HL-60 (cell line): ENCODE results near the gene RETREG3.
A peak's percentile ranks its signal among the peaks of the same experiment; 100 is the strongest.

Experiments
- DNase-seq, 2 experiments: peaks; one replicate each; pipeline ENCODE4 v3.0.0-alpha.2; 2010 to 2020; ENCODE audit warnings: low read depth in 1 of 2, low spot score in 1 of 2
- H3K27ac ChIP-seq: fragments of 250-450 bp; sonication (Bioruptor Pico); replicated peaks from 2 replicates; pipeline ENCODE4 v1.5.1; 2020; ENCODE audit warnings: mild to moderate bottlenecking, moderate library complexity
- H3K27me3 ChIP-seq: fragments of 250-450 bp; sonication (Bioruptor Pico); 2 replicates; pipeline ENCODE4 v1.5.1; 2021; ENCODE audit warnings: mild to moderate bottlenecking, moderate library complexity; ENCODE audit not compliant: insufficient read depth, poor library complexity, severe bottlenecking
- H3K4me3 ChIP-seq: replicated peaks from 2 replicates; pipeline ENCODE4 v1.5.1; 2011; ENCODE audit warnings: mild to moderate bottlenecking, control low read depth, low read length; ENCODE audit not compliant: insufficient read depth
- GABPA ChIP-seq: IDR thresholded peaks from 2 replicates; pipeline ENCODE4 v1.6.1; 2012; ENCODE audit warnings: low read depth
- POLR2AphosphoS5 ChIP-seq: IDR thresholded peaks from 2 replicates; pipeline ENCODE4 v1.6.1; 2012; ENCODE audit warnings: low read depth
- SPI1 ChIP-seq: IDR thresholded peaks from 2 replicates; pipeline ENCODE4 v1.6.1; 2012; ENCODE audit warnings: low read depth, mild to moderate bottlenecking, borderline replicate concordance
- TF ChIP-seq, protein P1 (sequence below): IDR thresholded peaks from 2 replicates; pipeline ENCODE4 v1.6.1; 2012; ENCODE audit warnings: low read depth; ENCODE audit not compliant: insufficient replicate concordance
- TF ChIP-seq, protein P2 (sequence below): IDR thresholded peaks from one replicate; pipeline ENCODE4 v1.5.1; 2011; ENCODE audit warnings: low read length, control low read depth, inconsistent platforms; ENCODE audit not compliant: insufficient read depth

Gene RETREG3

DNA sequence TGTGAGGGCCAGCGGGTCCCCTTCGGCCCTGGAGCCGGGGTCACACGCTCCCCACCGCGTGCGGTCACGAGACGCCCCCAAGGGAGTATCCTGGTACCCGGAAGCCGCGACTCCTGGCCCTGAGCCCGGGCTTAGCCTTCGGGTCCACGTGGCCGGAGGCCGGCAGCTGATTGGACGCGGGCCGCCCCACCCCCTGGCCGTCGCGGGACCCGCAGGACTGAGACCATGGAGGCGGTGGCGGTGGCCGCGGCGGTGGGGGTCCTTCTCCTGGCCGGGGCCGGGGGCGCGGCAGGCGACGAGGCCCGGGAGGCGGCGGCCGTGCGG, 73.2 kb downstream of the RETREG3 start, which contains the start of gene NAGLU:
TSS of gene NAGLU (plus strand) at position 194 of the 324 bp plus-strand sequence. CDS start at position 226, 32 bp downstream.
- DNase-seq, result peak; percentile 88 to 93
- Histone ChIP-seq H3K27ac (peak within 1 kb of the TSS; percentile 71), H3K4me3 (peak within 1 kb of the TSS; percentile 74), H3K27me3 (no peaks in the 10 kb centered on the region)
- TF ChIP-seq GABPA, result no peak
- TF ChIP-seq POLR2AphosphoS5, result peak; percentile 51
- TF ChIP-seq, protein P1, sequence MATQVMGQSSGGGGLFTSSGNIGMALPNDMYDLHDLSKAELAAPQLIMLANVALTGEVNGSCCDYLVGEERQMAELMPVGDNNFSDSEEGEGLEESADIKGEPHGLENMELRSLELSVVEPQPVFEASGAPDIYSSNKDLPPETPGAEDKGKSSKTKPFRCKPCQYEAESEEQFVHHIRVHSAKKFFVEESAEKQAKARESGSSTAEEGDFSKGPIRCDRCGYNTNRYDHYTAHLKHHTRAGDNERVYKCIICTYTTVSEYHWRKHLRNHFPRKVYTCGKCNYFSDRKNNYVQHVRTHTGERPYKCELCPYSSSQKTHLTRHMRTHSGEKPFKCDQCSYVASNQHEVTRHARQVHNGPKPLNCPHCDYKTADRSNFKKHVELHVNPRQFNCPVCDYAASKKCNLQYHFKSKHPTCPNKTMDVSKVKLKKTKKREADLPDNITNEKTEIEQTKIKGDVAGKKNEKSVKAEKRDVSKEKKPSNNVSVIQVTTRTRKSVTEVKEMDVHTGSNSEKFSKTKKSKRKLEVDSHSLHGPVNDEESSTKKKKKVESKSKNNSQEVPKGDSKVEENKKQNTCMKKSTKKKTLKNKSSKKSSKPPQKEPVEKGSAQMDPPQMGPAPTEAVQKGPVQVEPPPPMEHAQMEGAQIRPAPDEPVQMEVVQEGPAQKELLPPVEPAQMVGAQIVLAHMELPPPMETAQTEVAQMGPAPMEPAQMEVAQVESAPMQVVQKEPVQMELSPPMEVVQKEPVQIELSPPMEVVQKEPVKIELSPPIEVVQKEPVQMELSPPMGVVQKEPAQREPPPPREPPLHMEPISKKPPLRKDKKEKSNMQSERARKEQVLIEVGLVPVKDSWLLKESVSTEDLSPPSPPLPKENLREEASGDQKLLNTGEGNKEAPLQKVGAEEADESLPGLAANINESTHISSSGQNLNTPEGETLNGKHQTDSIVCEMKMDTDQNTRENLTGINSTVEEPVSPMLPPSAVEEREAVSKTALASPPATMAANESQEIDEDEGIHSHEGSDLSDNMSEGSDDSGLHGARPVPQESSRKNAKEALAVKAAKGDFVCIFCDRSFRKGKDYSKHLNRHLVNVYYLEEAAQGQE, result peak; percentile 23

DNA sequence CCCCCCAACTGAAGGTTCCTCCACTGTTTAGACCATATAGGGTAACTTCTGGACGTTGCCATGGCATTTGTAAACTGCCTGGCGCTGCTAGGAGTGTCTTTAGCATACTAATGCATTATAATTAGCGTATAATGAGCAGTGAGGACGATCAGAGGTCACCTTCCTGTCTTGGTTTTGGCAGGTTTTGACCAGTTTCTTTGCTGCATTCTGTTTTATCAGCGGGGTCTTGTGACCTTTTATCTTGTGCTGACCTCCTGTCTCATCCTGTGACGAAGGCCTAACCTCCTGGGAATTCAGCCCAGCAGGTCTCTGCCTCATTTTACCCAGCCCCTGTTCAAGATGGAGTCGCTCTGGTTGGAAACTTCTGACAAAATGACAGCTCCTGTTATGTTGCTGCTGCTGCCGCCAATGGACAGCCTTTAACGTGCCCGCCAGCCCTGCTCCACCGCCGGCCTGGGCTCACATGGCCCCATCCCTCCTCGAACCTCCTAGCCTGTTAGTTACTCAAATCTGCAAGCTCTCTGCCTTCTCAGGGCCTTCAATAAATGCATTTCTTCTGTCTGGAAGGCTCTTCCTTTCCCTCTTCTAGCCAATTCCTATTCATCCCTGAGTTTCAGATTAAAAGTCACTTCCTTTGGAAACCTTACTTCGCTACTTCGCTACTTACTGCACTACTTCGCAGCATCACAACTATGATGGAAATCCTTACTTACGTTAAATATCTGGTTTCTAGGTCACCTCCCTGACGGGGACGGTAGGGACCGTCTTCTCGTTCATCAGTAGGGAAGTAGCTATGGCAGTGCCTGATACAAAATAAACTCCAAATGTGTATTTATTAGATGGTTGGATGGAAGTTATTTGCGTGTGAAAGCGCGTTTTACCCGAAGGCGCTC, 73.8 kb downstream of the RETREG3 start:
- Histone ChIP-seq H3K4me3 (peak overlapping the region; percentile 74), H3K27ac (peak overlapping the region; percentile 64), H3K27me3 (no peaks in the 10 kb centered on the region)
- TF ChIP-seq, protein P2, sequence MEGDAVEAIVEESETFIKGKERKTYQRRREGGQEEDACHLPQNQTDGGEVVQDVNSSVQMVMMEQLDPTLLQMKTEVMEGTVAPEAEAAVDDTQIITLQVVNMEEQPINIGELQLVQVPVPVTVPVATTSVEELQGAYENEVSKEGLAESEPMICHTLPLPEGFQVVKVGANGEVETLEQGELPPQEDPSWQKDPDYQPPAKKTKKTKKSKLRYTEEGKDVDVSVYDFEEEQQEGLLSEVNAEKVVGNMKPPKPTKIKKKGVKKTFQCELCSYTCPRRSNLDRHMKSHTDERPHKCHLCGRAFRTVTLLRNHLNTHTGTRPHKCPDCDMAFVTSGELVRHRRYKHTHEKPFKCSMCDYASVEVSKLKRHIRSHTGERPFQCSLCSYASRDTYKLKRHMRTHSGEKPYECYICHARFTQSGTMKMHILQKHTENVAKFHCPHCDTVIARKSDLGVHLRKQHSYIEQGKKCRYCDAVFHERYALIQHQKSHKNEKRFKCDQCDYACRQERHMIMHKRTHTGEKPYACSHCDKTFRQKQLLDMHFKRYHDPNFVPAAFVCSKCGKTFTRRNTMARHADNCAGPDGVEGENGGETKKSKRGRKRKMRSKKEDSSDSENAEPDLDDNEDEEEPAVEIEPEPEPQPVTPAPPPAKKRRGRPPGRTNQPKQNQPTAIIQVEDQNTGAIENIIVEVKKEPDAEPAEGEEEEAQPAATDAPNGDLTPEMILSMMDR, result no peak
- TF ChIP-seq GABPA (no peak), SPI1 (peak; percentile 25; the same call in 1 of the 2 replicates), POLR2AphosphoS5 (no peak; the same call in 1 of the 2 replicates)
- TF ChIP-seq, protein P1, result no peak
- DNase-seq, result no peak

DNA sequence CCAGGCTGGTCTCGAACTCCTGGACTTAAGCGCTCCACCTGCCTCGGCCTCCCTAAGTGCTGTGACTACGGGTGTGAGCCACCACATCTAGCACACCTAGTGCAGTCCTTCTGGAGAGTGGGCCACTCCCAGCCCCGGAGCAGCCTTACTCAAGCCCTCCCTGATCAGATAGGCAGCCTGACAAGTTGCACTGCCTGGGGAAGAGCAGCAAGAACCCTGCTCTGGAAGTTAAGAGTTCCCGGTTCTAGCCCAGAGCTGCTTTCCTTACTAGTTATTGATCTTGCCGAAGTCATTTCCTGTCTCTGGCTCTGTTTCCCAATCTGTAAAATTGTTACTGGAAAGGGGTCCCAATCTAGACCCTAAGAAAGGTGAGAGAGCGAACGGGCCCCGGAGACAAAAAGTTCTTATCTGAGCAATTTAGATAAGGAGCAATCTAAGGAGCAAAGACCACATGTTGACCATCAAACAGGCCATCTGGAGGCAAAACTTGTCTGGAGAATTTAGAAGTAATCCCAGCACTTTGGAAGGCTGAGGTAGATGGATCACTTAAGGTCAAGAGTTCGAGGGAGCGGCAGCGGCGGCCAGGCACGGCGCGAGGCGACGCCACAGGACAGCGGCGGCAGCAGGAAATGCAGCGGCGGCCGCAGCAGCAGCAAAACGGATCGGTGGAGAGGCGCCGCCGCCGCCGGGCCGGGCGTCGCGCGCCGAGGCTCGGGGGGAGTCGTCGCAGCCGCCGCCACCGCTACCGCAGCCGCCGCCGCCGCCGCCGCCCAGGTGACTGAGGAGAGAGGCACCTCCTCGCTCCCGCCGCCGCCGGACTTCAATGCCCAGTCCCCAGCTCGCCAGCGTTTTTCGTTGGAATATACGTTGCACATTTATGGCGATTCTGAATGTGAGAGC, 77.5 kb downstream of the RETREG3 start:
- peak overlapping the region; percentile 43 for H3K4me3 ChIP-seq
- peak in 1 of 2 experiments; percentile 47 for DNase-seq
- TF ChIP-seq, protein P2, result no peak
- no peak for TF ChIP-seq POLR2AphosphoS5
- TF ChIP-seq, protein P1, result no peak
- no peak for TF ChIP-seq SPI1
- TF ChIP-seq GABPA, result no peak
- peak overlapping the region; percentile 57 for H3K27ac ChIP-seq
- H3K27me3 ChIP-seq, result no peaks in the 10 kb centered on the region
